ENCODE measurements around the gene PPIP5K1. TPM values are rescaled to one million over a fixed set of nuclear protein-coding genes. Genes with fewer than 3 reads are reported as not detected.
"Not testable (repeated sequence)": the region's sequence is repeated elsewhere in the genome, so short reads cannot be mapped to it uniquely, and the experiment has no call there.

The PPIP5K1 gene
- 8.6 TPM for polyA plus RNA-seq (2013, experiment 1 of 2)
- 7.5 TPM for polyA plus RNA-seq (2013, experiment 2 of 2)

GRCh38 chr15:43589778-43590466, at the start of gene PPIP5K1:
Gene PPIP5K1, minus strand, starts transcription at chr15:43590208. Its CDS starts 5,704 bp downstream, at chr15:43584504.
- WGBS, 2 experiments (ENCODE audit: insufficient coverage in 2 of 2): no CpG with 5 or more reads among the region's 54 CpGs
- not testable (repeated sequence) for H3K9me3 ChIP-seq (ENCODE audit: control insufficient read depth, low read length); H3K27ac ChIP-seq (ENCODE audit: low read depth, low read length, severe bottlenecking); H3K36me3 ChIP-seq (ENCODE audit: control insufficient read depth, insufficient read depth, low read length); H3K4me3 ChIP-seq (ENCODE audit: extremely low read depth, insufficient read depth, low read length, poor library complexity, severe bottlenecking); H3K4me1 ChIP-seq (ENCODE audit: control insufficient read depth, insufficient read depth, low read length, poor library complexity, severe bottlenecking)

GRCh38 chr15:43638464-43639204, 48.6 kb upstream of the PPIP5K1 start:
- not testable (repeated sequence) for H3K9me3 ChIP-seq (ENCODE audit: control insufficient read depth, low read length); H3K27ac ChIP-seq (ENCODE audit: low read depth, low read length, severe bottlenecking); H3K4me3 ChIP-seq (ENCODE audit: extremely low read depth, insufficient read depth, low read length, poor library complexity, severe bottlenecking); H3K36me3 ChIP-seq (ENCODE audit: control insufficient read depth, insufficient read depth, low read length); H3K4me1 ChIP-seq (ENCODE audit: control insufficient read depth, insufficient read depth, low read length, poor library complexity, severe bottlenecking)
- WGBS, 2 experiments (ENCODE audit: insufficient coverage in 2 of 2): 92 to 100% methylated on average over 5 of the region's 8 CpGs

- not testable (repeated sequence) for H3K36me3 ChIP-seq (ENCODE audit: control insufficient read depth, insufficient read depth, low read length); H3K4me3 ChIP-seq (ENCODE audit: extremely low read depth, insufficient read depth, low read length, poor library complexity, severe bottlenecking); H3K4me1 ChIP-seq (ENCODE audit: control insufficient read depth, insufficient read depth, low read length, poor library complexity, severe bottlenecking); H3K27ac ChIP-seq (ENCODE audit: low read depth, low read length, severe bottlenecking); H3K9me3 ChIP-seq (ENCODE audit: control insufficient read depth, low read length)
These were observed 36.9 kb upstream of the PPIP5K1 start for GRCh38 chr15:43626937-43627336.

- WGBS, 2 experiments (ENCODE audit: insufficient coverage in 2 of 2): 81 to 95% methylated on average over 2 to 3 of the region's 5 CpGs
- Histone ChIP-seq H3K4me1 (ENCODE audit: control insufficient read depth, insufficient read depth, low read length, poor library complexity, severe bottlenecking) (no peaks in the 10 kb centered on the region), H3K9me3 (ENCODE audit: control insufficient read depth, low read length) (no peaks in the 10 kb centered on the region), H3K27ac (ENCODE audit: low read depth, low read length, severe bottlenecking) (no peak overlapping the region), H3K36me3 (ENCODE audit: control insufficient read depth, insufficient read depth, low read length) (no peaks in the 10 kb centered on the region), H3K4me3 (ENCODE audit: extremely low read depth, insufficient read depth, low read length, poor library complexity, severe bottlenecking) (no peak overlapping the region)
These were observed 35.1 kb upstream of the PPIP5K1 start for GRCh38 chr15:43625106-43625505.

GRCh38 chr15:43622068-43622799, 32.2 kb upstream of the PPIP5K1 start:
- not testable (repeated sequence) for H3K27ac ChIP-seq (ENCODE audit: low read depth, low read length, severe bottlenecking); H3K36me3 ChIP-seq (ENCODE audit: control insufficient read depth, insufficient read depth, low read length); H3K4me3 ChIP-seq (ENCODE audit: extremely low read depth, insufficient read depth, low read length, poor library complexity, severe bottlenecking); H3K9me3 ChIP-seq (ENCODE audit: control insufficient read depth, low read length); H3K4me1 ChIP-seq (ENCODE audit: control insufficient read depth, insufficient read depth, low read length, poor library complexity, severe bottlenecking)
- WGBS, 2 experiments (ENCODE audit: insufficient coverage in 2 of 2): no CpG with 5 or more reads among the region's 7 CpGs

- not testable (repeated sequence) for H3K27ac ChIP-seq (ENCODE audit: low read depth, low read length, severe bottlenecking); H3K36me3 ChIP-seq (ENCODE audit: control insufficient read depth, insufficient read depth, low read length); H3K9me3 ChIP-seq (ENCODE audit: control insufficient read depth, low read length); H3K4me1 ChIP-seq (ENCODE audit: control insufficient read depth, insufficient read depth, low read length, poor library complexity, severe bottlenecking); H3K4me3 ChIP-seq (ENCODE audit: extremely low read depth, insufficient read depth, low read length, poor library complexity, severe bottlenecking)
- WGBS, 2 experiments (ENCODE audit: insufficient coverage in 2 of 2): no CpG with 5 or more reads among the region's 2 CpGs
These were observed 28.7 kb upstream of the PPIP5K1 start, which contains the start of gene STRC for GRCh38 chr15:43618700-43619099. Gene STRC, minus strand, starts transcription at chr15:43618800. Its CDS starts 78 bp downstream, at chr15:43618722.

- H3K36me3 ChIP-seq (ENCODE audit: control insufficient read depth, insufficient read depth, low read length); H3K4me3 ChIP-seq (ENCODE audit: extremely low read depth, insufficient read depth, low read length, poor library complexity, severe bottlenecking); H3K27ac ChIP-seq (ENCODE audit: low read depth, low read length, severe bottlenecking); H3K9me3 ChIP-seq (ENCODE audit: control insufficient read depth, low read length); H3K4me1 ChIP-seq (ENCODE audit: control insufficient read depth, insufficient read depth, low read length, poor library complexity, severe bottlenecking): not testable (repeated sequence)
- WGBS, 2 experiments (ENCODE audit: insufficient coverage in 2 of 2): no CpG with 5 or more reads among the region's 8 CpGs
These were observed 27.7 kb upstream of the PPIP5K1 start for GRCh38 chr15:43617750-43618149.

GRCh38 chr15:43602233-43602632, 12.2 kb upstream of the PPIP5K1 start:
- not testable (repeated sequence) for H3K36me3 ChIP-seq (ENCODE audit: control insufficient read depth, insufficient read depth, low read length)

GRCh38 chr15:43600200-43600599, 10.2 kb upstream of the PPIP5K1 start:
- not testable (repeated sequence) for H3K4me3 ChIP-seq (ENCODE audit: extremely low read depth, insufficient read depth, low read length, poor library complexity, severe bottlenecking); H3K9me3 ChIP-seq (ENCODE audit: control insufficient read depth, low read length); H3K27ac ChIP-seq (ENCODE audit: low read depth, low read length, severe bottlenecking); H3K36me3 ChIP-seq (ENCODE audit: control insufficient read depth, insufficient read depth, low read length); H3K4me1 ChIP-seq (ENCODE audit: control insufficient read depth, insufficient read depth, low read length, poor library complexity, severe bottlenecking)
- no CpG with 5 or more reads among the region's 2 CpGs for WGBS, 2 experiments (ENCODE audit: insufficient coverage in 2 of 2)

More at GRCh38 chr15:43602233-43602632, 12.2 kb upstream of the PPIP5K1 start:
- not testable (repeated sequence) for H3K4me3 ChIP-seq (ENCODE audit: extremely low read depth, insufficient read depth, low read length, poor library complexity, severe bottlenecking); H3K27ac ChIP-seq (ENCODE audit: low read depth, low read length, severe bottlenecking); H3K4me1 ChIP-seq (ENCODE audit: control insufficient read depth, insufficient read depth, low read length, poor library complexity, severe bottlenecking); H3K9me3 ChIP-seq (ENCODE audit: control insufficient read depth, low read length)
- WGBS, 2 experiments (ENCODE audit: insufficient coverage in 2 of 2): 90 to 98% methylated on average over 4 to 5 of the region's 6 CpGs

- H3K27ac ChIP-seq (ENCODE audit: low read depth, low read length, severe bottlenecking); H3K36me3 ChIP-seq (ENCODE audit: control insufficient read depth, insufficient read depth, low read length); H3K9me3 ChIP-seq (ENCODE audit: control insufficient read depth, low read length); H3K4me1 ChIP-seq (ENCODE audit: control insufficient read depth, insufficient read depth, low read length, poor library complexity, severe bottlenecking); H3K4me3 ChIP-seq (ENCODE audit: extremely low read depth, insufficient read depth, low read length, poor library complexity, severe bottlenecking): not testable (repeated sequence)
- no CpG with 5 or more reads among the region's 6 CpGs for WGBS, 2 experiments (ENCODE audit: insufficient coverage in 2 of 2)
These were observed 9.1 kb upstream of the PPIP5K1 start for GRCh38 chr15:43599131-43599530.

Measured in mesodermal cell (in vitro differentiated cells).